ENCODE data around the gene TPX2. TPM values are rescaled to one million over a fixed set of nuclear protein-coding genes. Genes with fewer than 3 reads are reported as not detected.

The TPX2 gene
- total and polyA plus RNA-seq, 10 of the 15 experiments (the other 5 are each of a cell fraction or from before 2014, with no cell fraction given): 29.7 to 144 (median 89.0) TPM

- no peak for TF ChIP-seq HSF1 (IDR thresholded peaks at IDR 0.05; ENCODE audit: low read depth, low read length)
- no peak for TF ChIP-seq ZNF217 (IDR thresholded peaks at IDR 0.05)
- TF ChIP-seq POLR2AphosphoS2 (IDR thresholded peaks at IDR 0.05; ENCODE audit: low read depth, low read length): no peak
- TF ChIP-seq GATAD2B (conservative IDR thresholded peaks at IDR 0.05; ENCODE audit: low read depth): no peak
- no peak for TF ChIP-seq USF2 (IDR thresholded peaks at IDR 0.05; ENCODE audit: borderline replicate concordance, low read depth, low read length)
- no peak for TF ChIP-seq SRF (IDR thresholded peaks at IDR 0.05; ENCODE audit: low read depth in 2 of 2, low read length in 2 of 2)
- Histone ChIP-seq H3K4me3 (no peak overlapping the region), H3K4me2 (ENCODE audit: control insufficient read depth, insufficient read depth) (no peak overlapping the region), H3K36me3 (ENCODE audit: control insufficient read depth in 2 of 2, insufficient read depth in 2 of 2, low read length in 1 of 2) (peaks cover 17 to 33% of the 10 kb centered on the region in 2 experiments), H3K27ac (ENCODE audit: control insufficient read depth, insufficient read depth) (no peak overlapping the region), H3K9me3 (replicated peaks; ENCODE audit: control insufficient read depth, insufficient read depth, low read length) (no peaks in the 10 kb centered on the region), H3K9ac (ENCODE audit: control insufficient read depth, insufficient read depth, low read length) (no peak overlapping the region), H3K79me2 (ENCODE audit: control insufficient read depth, insufficient read depth, low read length) (no peaks in the 10 kb centered on the region), H3K4me1 (ENCODE audit: control insufficient read depth, insufficient read depth, low read length) (no peaks in the 10 kb centered on the region), H3K27me3 (replicated peaks in 1 of 2; ENCODE audit: control insufficient read depth in 2 of 2, insufficient read depth in 2 of 2, low read length in 1 of 2) (no peaks in the 10 kb centered on the region), H2AFZ (ENCODE audit: control insufficient read depth, low read depth, low read length) (no peak overlapping the region), H4K20me1 (ENCODE audit: control insufficient read depth, insufficient read depth) (no peaks in the 10 kb centered on the region)
- POLR2A ChIA-PET: no interaction called here
- 98% methylated on average over 3 of the region's 3 CpGs for WGBS (ENCODE audit: insufficient coverage, insufficient replicate concordance, low lambda C conversion rate, missing lambda C conversion rate)
- DNase-seq (ENCODE audit: low read depth, low spot score): no peak
- RAD21 ChIA-PET (ENCODE audit: unreplicated experiment): no interaction called here
- in situ Hi-C loops (cut with MboI) (no loop called here), intact Hi-C loops (cut with micrococcal nuclease; ENCODE audit: unreplicated experiment) (no loop called here)
- SMC1A ChIA-PET (ENCODE audit: uncharacterized antibody, unreplicated experiment): no interaction called here
- CTCF ChIA-PET: no interaction called here
- BruUV-seq (replicated peaks): no TSS peak
- FAIRE-seq: no peak
- no peak for ATAC-seq
Observed at GRCh38 chr20:31785089-31785488, 46.0 kb downstream of the TPX2 start.
